Fibroblast of skin of left quadriceps (primary cell): ENCODE results near the gene NUB1.

Source experiments
- DNase-seq, 2 experiments: peaks; one replicate each; pipeline ENCODE4 v3.0.0-alpha.2; 2013; ENCODE audit warnings: low read depth in 2 of 2

Gene NUB1

DNA sequence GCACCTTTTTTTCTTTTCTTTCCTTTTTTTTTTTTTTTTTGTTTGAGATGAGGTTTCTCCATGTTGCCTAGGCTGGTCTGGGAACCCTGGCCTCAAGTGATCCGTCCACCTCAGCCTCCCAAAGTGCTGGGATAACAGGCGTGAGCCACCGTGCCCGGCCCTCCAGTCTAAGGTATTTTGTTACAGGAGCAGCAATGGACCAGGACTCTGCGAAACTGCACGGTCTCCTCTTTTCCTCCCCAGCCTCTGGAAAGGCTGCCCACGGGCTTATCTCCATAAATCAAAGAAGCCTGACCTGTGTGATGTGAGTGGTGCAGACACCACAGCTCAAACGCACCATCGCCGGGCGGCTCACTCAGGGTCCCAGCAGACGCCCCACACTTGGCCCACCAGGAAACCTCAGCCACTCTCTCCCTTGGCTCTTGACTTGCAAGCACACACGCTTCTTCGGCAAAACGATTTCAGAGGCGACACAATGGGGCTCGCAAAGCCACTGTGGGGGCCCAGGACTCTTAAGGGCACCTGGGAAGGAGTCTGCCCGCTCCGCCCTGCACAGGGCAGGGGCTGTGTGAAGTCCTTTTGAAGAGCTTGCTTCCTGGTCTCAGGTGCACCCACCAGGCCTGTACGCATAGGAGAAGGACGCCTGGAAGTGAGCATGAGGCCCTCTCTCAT is 47.6 kb downstream of the NUB1 start:
- no peak for DNase-seq

DNA sequence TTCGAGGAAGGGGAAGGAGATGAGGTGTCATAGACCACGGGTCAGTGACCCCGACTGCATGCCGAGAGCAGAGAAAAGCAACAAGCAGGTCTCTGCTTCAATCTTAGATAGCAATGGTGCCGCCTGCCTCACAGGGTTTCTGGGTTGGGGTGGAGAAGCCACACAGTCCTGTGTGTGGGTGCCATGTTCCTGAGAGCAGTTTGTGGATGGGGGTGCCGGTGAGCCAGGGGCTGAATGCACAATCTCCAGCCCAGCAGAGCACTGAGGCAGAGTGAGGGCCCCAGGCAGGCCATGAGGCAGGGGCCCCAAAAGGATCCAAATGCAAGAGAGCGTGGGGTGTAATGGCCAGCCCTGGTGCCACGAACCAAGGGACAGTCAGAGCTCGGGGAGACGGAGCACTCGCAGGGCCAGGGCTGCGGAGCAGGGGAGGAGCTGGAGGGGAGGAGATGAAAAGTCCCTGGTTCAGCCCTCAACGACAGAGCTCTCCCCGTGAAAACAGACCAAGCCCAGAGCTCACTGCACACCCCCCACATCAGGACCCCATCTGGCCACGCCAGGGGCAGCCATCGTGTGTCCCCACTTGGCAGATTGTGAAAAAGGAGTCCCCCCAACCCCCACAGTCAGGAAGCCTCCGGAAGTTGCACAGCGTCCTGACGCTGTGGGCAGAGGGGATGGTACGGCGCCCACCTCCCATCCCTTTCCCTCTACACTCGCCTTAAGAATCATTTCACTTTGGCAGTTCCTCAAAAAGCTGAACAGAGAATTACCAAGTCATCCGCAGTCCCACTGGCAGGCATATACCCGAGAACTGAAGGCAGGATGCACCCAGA is 48.4 kb downstream of the NUB1 start:
- no peak for DNase-seq

DNA sequence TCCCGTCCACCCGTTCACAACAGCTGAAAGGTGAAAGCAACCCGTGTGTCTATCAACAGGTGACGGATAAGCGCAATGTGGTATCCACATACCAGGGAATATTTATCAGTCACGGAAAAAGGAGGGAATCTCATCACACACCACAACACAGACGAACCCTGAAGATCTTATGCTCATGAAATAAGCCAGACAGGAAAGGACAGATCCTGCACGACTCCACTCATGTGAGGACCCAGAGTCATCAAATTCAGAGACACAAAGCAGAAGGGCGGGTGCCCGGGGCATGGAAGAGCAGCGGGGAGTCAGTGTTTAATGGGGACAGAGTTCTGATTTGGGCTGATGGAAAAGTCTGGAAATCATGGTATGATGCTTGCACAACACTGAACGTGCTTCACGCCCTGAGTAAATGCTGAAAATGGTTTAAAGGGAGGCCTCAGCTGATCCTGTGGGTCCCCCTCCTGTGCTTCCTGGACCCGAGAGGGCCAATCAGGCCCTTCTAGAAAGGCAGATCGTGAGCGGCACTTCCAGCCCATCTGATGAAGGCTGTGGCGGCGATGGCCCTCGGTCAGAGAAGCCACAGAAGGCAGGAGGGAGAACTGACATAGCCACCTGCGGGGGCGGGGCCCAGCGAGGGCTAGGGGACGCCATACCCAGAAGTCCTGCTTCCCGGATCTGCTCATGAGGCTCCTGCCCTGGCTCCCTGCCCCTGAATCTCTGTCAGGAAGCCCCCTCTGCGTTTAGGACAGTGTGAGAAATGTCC is 49.2 kb downstream of the NUB1 start:
- no peak for DNase-seq

DNA sequence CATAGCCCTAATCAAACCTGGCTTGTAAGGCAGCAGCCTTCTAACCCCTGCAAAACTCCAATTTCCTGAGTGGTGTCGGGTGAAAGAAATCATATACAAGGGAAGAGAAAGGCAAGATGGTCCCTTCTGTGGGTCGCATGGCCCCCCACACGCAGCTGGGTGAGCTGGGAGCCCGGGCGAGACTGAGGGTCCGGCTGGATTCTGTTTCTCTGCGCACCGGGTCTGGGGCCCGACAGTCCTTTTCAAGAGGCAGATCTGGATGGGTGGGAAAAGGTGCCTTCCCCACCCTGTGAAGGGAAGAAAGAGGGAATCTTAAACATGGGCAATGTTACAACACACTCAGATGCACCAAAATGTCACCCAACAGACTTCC is 49.7 kb downstream of the NUB1 start:
- no peak for DNase-seq

GRCh38 chr7:151392002-151392401 is 50.4 kb downstream of the NUB1 start:
- no peak for DNase-seq

- no peak for DNase-seq
Measured at GRCh38 chr7:151392426-151392825, 50.8 kb downstream of the NUB1 start.

DNA sequence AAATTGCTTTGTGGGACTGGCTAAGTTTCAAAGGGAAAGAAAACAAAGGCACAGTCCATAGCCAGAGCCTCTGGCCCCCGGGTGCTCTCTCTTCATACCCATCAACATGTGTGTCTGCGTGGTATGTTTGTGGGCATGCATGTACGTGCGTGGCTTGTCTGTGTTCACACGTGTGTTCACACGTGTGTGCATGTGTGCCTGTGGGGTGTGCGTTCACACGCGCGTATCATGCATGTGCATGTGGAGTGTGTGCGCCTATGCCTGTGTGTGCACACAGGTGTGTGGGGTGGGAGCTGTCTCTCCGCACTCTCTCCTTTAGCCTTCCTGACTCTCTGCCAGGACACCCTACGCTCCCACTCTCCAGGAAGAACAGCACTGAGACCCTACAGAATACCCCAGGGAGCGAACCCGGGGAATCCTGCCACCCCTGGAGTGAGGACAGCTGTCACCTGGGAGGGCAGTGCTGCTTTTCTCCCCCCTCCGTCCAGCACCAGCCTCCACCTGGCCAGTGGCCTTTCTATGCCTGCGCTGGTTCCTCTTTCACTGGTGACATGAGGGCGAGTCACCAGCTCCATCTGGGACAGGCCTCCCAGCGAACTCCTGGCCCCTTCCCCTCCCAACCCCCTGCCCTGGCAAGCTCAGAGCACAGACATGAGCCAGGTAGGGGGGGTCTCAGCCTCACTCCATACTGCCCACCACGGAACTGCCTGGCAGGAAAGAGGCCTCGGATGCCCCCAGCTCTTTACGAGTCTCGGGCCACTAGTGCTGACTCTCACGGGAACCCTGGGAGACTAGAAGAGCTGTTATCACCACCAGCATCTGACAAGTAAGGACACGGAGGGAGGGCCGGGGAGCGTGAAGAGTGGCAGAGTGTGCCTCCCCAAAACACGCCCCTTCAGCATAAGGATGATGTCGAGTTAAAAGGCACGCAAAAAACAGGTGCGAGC is 51.7 kb downstream of the NUB1 start:
- no peak for DNase-seq

DNA sequence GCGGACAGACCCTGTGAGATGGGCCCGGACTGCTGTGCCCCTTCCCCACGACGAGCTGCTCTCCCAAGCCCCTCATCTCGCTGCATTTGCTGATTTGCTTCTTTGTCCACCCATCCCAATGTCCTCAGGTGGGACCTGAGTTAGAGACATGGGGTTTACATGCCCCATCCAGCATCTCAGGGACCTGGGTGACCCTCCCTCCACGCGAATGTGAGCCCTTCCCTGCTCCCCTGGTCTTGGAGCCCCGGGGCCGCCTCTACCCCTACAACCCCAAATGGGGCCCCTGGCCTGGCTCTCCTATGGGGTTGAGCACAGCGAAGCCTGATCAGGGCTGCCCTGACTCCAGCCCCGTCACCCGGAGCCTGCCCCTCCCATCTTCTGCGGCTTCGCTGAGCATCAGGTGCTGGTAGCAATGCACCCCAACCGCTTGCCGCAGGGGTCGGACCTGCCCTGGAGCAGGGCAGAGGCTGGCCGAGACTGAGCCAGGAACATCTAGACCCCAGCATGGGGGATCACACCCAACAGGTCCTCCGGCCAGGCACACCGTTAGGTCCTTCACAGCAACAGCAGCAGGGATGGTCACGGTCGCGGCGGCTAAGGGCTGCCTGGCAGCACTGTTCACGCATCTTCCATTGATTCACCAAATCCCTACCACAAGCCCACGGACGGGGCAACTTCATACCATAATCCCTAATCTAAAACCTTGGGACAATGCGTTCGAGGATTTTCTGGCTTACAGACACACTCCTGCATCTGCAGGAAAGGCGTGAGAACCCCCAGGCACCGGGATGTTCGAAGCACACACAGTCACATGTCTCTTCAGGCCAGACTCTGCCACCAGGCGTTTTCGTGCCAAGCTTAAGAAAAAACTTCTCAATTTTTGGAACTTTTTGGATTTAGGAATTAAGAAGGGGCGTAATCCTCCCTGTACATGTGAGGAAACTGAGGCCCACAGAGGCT is 52.7 kb downstream of the NUB1 start:
- no peak for DNase-seq

GRCh38 chr7:151395036-151395367 is 53.4 kb downstream of the NUB1 start:
- DNase-seq = no peak

DNA sequence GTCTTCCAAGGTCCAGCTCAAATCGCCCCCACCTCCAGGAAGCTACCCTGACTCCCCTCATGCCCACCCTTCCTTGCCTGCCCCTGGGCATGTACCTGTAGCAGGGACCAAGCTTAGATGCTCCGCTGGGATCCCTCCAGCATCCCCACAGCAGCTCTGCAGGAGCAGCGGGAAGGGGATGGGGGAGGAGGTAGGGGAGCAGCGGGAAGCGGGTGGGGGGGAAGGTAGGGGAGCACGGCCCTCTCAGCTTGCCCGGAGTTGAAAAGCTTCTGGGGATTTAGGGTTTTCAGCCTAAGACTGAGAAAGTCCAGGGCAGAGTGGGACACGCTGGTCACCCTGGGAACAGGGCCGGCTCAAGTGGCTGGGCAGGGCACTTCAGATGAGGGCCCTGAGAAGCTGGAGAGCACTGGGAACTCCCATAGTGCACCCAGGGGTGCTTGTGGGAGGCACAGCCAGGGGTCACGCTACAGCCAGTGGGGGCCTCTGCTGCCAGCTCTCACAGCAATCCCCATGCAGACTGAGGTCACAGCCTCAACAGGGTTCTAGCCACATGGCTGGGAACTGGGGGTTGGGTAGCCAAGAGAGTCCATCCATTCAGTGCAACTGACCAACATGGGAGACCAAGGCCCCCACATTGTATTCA is 54.8 kb downstream of the NUB1 start:
- DNase-seq = no peak

DNA sequence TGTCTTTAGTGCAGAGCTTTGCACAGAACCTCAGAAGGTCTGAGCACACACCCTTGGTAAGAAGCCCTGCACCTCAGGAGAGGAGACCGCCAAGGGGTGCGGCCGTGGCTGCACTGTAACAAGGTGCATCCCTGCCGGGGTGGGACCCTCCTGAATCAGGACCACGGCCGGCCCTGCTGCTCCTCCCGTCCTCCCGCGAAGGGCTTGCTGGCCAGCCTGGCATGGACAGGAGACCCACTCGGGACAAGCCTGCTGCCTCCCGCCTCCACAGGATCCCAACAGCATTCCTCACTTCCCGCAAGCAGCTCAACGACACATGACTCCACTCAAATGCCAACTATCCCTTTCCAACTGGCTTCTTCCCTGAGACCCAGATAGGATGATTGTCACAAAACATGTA is 55.4 kb downstream of the NUB1 start:
- no peak for DNase-seq

DNA sequence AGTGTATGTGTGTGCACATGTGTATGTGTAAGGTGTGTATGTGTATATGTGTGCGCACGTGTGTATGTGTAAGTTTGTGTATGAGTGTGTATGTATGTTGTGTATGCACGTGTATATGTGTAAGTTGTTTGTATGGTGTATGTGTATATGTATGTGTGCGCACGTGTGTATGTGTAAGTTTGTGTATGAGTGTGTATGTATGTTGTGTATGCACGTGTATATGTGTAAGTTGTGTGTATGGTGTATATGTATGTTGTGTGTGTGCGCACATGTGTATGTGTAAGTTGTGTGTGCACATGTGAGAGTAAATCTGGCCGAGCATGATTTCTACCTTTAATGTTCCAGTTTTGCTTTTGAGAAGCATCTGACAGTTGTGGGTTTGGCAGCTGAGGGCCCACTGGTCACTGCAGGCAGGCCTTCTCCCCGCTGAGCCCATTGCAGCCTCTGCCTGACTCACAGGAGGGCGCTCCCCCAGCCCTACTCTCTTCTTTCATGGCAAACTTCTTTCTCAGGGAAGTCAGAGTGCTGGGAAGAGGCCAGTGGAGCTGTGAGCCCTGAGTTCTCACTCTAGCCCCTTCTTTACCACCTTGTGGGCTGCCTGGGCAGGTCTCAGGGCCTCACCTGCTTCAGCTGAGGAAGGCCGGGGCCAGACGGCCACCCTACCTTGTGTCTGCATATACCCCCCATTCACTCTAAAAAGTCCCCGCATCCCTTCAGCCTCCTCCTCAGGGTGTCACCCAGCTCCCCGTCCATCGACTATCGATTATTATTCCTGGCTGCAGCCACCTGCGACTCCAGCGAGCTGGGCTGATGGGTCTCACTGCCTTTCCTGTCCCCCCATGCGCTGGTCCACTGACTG is 57.1 kb downstream of the NUB1 start:
- DNase-seq = no peak

- no peak for DNase-seq
Measured at GRCh38 chr7:151399305-151399601, 57.6 kb downstream of the NUB1 start.

- no peak for DNase-seq
Measured at GRCh38 chr7:151399906-151400305, 58.3 kb downstream of the NUB1 start.

DNA sequence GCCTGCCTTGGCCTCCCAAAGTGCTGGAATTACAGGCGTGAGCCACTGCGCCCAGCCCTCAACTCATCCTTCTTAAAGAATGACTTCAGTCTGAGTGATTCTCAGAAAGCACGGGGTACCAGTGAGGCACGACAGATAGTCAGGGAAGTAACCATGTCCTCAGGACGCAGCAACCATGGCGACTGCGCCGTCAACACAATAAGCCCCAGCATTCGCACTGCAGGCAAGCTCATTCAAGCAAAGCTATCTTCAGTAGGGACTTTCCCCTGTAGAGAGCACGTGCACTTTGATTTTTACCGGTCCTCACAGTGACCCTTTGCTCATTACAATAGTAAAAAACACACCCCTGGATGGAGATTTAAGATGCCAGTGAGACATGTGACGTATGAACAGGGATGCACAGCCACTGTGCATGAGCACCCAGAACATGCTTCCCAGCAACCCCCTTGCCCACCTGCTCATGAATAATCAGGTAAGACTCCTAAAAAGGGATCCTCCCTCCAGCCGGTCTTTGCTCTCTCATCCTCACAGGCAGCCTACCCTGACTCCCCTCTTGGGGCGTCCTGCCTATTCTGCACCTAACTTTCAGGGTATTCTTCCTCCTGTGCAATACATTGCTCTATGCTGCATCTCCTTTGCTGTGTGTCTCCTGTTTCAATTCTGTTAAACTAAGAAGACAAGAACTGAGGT is 59.2 kb downstream of the NUB1 start:
- no peak for DNase-seq

GRCh38 chr7:151402029-151402835 is 60.6 kb downstream of the NUB1 start:
- DNase-seq = no peak

DNA sequence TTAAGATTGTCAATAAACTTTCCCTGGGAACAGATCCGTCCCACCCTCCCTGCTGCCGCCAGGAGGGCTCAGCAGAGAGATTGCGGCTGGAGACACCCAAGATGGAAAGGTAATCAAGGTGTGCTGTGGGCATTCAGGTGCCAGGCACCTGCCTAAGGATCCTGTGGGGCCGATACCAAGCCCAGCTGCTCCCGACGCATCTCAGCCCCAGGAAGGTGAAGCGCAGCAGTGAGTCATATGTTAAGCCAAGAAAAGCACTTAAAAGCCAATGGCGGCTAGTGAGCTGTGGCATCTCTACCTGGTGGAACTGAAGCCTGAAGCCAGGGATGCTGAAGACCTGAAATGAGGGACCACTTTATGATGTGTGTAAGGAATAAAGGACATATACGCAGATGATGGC is 62.2 kb downstream of the NUB1 start:
- no peak for DNase-seq
